Spleen (tissue), 7 donors: ENCODE results near the gene RAB28.

Source experiments
- CTCF ChIP-seq, 11 experiments: fragments of 200-600 bp in 7 of 11; fragments of 450-650 bp in 4 of 11; sonication (generic) in 4 of 11; IDR thresholded peaks in 8 of 11; conservative IDR thresholded peaks in 3 of 11; 1 replicate in 7 of 11; 2 replicates in 4 of 11; pipeline versions ENCODE4 v1.4.0 to v1.8.0; 2016 to 2021; ENCODE audit warnings: antibody characterized with exemption in 11 of 11, inconsistent platforms in 4 of 11, mild to moderate bottlenecking in 1 of 11
- POLR2A ChIP-seq, 3 donors: fragments of 450-650 bp; IDR thresholded peaks; one replicate each; pipeline ENCODE4 v1.5.1; 2017; ENCODE audit warnings: antibody characterized with exemption in 3 of 3, mild to moderate bottlenecking in 1 of 3
- donor health status: DM: no; HTN: no; CAD: no; lungs with moderate emphysema.
- donor health status: DM: no; HTN: no; CAD: no.
- donor health status: DM: no; HTN: no; CAD: no.

DNA sequence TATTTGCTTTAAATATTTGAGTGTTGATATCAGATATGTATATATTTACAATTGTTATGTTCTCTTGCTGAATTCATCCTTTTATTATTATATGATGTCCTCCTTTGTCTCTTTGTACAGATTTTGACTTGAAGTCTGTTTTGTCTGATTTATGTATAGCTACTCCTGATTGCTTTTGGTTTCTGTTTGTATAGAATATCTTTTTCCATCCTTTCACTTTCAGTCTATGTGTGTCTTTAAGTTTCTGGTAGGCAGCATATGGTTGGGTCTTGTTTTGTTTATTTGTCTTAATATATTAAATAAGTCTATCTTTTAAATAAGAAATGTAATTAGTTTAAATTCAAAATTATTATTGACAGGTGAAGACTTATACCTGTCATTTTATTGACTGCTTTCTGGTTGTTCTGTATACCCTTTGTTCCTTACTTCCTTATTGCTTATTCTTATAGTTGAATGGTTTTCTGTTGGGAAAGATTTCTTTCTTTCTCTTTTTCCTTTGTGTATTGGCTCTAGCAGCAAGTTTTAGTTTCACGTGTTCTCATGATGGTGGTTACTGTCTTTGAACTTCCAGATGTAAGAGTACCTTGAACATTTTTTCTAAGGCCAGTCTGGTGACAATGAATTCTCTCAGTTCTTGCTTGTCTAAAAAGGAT, 31.1 kb downstream of the RAB28 start:
- TF ChIP-seq CTCF (IDR thresholded peaks at IDR 0.05 in 8 of 11, conservative IDR thresholded peaks at IDR 0.05 in 3 of 11): no peak
- no peak for TF ChIP-seq POLR2A (IDR thresholded peaks at IDR 0.05)
